GM21447 (cell line): ENCODE measurements around the gene TUFT1.
"Not testable (repeated sequence)": the region's sequence is repeated elsewhere in the genome, so short reads cannot be mapped to it uniquely, and the experiment has no call there.

Source experiments
- ATAC-seq: cut with Tn5 transposase; IDR thresholded peaks from one replicate; pipeline ENCODE4 v1.9.1; 2021; ENCODE audit not compliant: unreplicated experiment

TUFT1 gene

GRCh38 chr1:151512326-151512725, 27.8 kb upstream of the TUFT1 start:
- no peak for ATAC-seq

DNA sequence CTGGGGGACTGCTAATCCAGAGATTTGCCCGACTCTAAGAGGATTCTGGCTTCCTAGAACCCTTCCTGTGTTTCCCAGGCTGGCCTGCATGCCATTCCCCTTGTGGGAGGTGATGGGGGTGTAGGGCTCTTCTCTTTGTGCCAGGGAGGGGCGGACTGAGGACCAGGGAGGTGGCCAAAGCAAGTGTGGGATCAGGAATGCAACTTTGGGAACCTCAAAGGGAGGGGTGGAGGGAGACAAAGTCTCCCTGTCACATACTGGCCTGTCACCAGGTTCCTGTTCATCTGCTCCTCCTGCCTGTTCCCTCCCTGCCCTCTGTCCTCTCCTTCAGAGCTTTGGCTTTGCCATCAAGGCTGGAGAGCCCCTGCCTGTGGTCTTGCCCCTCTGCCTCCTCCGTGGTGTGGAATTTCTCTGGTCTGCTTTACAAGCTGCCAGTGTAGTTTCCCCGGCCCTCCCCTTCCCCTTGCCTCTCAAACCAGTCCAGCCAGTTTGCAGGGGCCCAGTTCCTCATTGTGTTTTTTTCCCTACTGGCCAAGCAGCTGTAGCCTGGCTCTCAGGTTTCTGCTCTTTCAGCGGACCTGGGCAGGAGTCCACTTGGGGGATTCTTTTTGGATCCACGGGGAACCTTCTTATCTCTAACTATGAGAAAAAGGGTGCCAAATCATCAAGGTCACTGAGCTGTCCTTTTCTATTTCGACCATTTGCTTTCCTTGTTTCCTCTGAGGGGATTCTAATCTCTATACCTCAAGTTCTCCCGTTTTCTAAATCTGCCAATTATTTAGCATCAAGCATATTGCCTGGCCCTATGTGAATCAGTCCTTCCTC, 27.1 kb upstream of the TUFT1 start:
- no peak for ATAC-seq

DNA sequence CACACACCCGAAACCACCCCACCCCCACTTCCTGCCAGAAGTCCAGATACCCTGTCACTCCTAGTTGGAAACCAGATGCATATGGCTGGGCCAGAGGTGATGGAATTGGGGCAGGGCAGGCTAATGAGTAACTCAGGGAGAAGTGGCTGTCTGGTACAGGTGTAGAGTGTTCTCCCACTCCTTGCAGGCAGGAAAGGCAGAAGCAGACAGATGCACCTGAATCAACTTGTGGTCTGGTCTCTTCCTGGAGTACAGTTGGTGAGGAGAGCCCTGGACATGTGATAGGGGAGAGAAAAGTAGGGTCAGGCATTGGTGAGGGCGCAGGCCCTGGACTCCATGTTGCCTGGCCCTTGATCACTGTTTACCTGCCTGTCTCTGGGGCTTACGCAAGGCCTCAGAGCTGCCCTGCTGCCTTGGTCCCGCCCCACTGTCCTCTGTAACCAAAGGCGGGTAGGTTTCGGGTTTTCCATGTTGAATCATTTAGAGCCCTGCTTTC, 26.4 kb upstream of the TUFT1 start:
- no peak for ATAC-seq

GRCh38 chr1:151514366-151514765, 25.7 kb upstream of the TUFT1 start:
- ATAC-seq = no peak

DNA sequence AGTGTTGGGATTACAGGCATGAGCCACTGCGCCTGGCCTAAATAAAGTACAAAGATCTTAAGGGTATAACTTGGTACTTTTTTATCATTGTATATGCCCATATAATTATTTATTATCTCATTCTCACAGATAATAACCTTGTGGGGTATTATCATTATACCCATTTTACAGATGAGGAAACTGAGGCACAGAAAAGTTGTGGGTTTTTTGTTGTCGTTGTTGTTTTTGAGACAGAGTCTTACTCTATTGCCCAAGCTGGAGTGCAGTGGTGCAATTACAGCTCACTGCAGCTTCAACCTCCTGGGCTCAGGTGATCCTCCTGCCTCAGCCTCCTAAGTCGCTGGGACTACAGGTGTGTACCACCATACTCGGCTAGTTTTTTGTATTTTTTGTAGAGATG, 24.8 kb upstream of the TUFT1 start:
- ATAC-seq = no peak

- no peak for ATAC-seq
Measured at GRCh38 chr1:151516031-151516511, 24.0 kb upstream of the TUFT1 start.

DNA sequence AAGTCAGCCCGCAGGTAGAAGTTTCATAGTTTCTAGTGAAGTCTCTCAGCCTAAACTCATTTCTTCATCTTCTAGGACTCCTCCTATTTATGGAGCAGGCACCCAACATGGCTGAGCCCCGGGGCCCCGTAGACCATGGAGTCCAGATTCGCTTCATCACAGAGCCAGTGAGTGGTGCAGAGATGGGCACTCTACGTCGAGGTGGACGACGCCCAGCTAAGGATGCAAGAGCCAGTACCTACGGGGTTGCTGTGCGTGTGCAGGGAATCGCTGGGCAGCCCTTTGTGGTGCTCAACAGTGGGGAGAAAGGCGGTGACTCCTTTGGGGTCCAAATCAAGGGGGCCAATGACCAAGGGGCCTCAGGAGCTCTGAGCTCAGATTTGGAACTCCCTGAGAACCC, 21.7 kb upstream of the TUFT1 start:
- ATAC-seq = no peak

GRCh38 chr1:151518936-151519335, 21.2 kb upstream of the TUFT1 start:
- no peak for ATAC-seq

GRCh38 chr1:151519667-151520066, 20.4 kb upstream of the TUFT1 start:
- ATAC-seq = no peak

- no peak for ATAC-seq
Measured at GRCh38 chr1:151520359-151520758, 19.8 kb upstream of the TUFT1 start.

DNA sequence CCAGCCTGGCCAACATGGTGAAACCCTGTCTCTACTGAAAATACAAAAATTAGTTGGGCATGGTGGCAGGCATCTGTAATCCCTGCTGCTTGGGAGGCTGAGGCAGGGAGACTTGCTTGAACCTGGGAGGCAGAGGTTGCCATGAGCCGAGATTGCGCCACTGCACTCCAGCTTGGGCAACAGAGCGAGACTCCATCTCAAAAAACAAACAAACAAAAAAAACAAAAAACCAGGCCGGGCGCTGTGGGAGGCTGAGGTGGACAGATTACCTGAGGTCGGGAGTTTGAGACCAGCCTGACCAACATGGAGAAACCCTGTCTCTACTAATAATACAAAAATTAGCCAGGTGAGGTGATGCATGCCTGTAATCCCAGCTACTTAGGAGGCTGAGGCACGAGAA, 17.7 kb upstream of the TUFT1 start:
- not testable (repeated sequence) for ATAC-seq

GRCh38 chr1:151523326-151523725, 16.8 kb upstream of the TUFT1 start:
- ATAC-seq = no peak

- ATAC-seq = no peak
Measured at GRCh38 chr1:151524736-151525135, 15.4 kb upstream of the TUFT1 start.

DNA sequence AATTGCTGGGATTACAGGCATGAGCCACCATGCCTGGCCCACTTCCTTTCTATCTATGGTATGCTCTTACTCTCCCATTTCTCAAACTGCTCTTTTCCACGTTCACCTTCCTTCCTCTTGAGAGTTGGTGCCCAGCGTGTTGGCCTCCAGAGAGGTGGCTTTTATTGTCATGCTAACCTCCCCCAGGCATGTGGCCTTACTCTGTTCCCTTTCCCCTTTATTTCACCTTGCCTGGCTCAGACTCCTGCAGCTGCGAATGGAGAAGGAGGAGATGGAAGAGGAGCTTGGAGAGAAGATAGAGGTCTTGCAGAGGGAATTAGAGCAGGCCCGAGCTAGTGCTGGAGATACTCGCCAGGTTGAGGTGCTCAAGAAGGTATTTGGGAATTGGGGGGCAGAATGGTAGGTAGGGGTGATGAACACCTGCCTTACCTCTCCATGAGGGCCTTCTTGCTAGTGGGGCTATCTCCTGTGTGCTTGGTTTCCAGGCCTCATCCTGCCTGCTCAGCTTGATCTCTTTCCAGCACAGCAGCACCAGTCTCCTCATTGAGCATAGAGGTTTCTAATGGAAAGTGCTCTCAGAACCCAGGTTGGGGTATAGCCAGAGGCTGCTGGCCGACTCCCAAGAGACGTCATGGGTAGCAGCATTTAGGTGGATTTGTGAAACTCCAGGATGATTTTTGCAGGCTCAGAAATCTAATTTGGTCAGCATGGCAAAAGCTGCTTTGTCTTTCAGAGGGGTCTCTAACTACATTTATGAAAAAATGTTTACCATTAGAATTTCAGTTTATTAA, 13.2 kb upstream of the TUFT1 start:
- ATAC-seq = no peak

DNA sequence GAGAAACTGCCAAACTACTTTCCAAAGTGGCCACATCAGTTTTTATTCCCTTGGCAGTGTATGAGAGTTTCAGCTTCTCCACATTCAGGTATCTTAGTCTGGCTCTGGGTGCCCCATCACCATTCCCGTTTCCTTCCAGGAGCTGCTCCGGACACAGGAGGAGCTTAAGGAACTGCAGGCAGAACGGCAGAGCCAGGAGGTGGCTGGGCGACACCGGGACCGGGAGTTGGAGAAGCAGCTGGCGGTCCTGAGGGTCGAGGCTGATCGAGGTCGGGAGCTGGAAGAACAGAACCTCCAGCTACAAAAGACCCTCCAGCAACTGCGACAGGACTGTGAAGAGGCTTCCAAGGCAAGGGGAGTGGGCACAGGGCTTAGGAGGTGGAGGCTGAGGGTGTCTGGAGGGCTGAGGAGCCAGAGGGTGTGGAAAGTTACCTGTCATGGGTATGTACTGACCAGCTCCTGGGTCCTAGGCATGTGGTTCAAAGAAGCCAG, 10.9 kb upstream of the TUFT1 start:
- no peak for ATAC-seq

GRCh38 chr1:151529781-151530180, 10.3 kb upstream of the TUFT1 start:
- no peak for ATAC-seq

GRCh38 chr1:151530461-151530860, 9.6 kb upstream of the TUFT1 start:
- no peak for ATAC-seq

- ATAC-seq = no peak
Measured at GRCh38 chr1:151533870-151534269, 6.2 kb upstream of the TUFT1 start.

DNA sequence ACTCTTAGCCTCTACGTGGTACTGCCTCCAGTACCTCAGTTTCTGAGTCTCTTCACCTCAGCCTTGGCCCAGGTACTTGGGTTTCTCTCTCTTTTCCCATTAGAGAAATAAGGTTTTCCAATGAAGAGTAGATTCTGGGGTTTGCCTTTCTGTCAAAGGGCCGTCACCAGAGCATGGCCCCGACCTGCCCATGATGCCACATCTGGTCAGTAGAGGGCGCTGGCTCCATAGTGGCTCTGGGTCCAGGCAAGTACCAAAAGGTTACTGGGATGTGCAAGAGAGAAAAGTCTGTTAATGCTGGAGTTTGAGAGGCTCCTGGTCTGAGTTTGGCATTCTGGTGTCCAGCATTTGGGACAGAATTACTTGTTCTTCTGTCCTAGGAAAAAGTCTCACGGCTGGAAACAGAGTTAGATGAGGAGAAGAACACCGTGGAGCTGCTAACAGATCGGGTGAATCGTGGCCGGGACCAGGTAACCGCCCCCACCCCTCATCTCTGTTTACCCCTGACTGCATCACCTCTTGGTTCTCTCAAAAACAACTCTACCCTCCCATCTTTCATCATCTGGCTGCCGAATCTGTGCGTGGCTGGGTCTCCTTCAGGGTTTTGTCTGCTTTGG, 5.3 kb upstream of the TUFT1 start:
- no peak for ATAC-seq

- no peak for ATAC-seq
Measured at GRCh38 chr1:151535326-151536271, 4.5 kb upstream of the TUFT1 start.
